Activated gamma-delta T cell treated with anti-CD3 and anti-CD28 coated beads, Interleukin-2, amount 50 U/mL, for 16 hours (primary cell): ENCODE measurements around the gene FAM216A.
A peak's percentile ranks its signal among the peaks of the same experiment; 100 is the strongest.
"Not testable (repeated sequence)": the region's sequence is repeated elsewhere in the genome, so short reads cannot be mapped to it uniquely, and the experiment has no call there.

Experiments used
- DNase-seq: peaks from one replicate; pipeline ENCODE4 v3.0.0-alpha.2; 2020; ENCODE audit warnings: low read depth

Gene FAM216A

GRCh38 chr12:110498984-110499706 is 30.5 kb downstream of the FAM216A start:
- no peak for DNase-seq

GRCh38 chr12:110501399-110501751 is 32.7 kb downstream of the FAM216A start:
- no peak for DNase-seq

- DNase-seq, result peak; percentile 98
Measured at GRCh38 chr12:110501752-110502738, 33.4 kb downstream of the FAM216A start, which contains the start of the genes RAD9B and VPS29. Gene RAD9B, plus strand, starts transcription at chr12:110502331. Its CDS starts 7 bp downstream, at chr12:110502338. Gene VPS29, minus strand, starts transcription at chr12:110502111. Its CDS starts 60 bp downstream, at chr12:110502051.

GRCh38 chr12:110503432-110503831 is 34.8 kb downstream of the FAM216A start:
- DNase-seq, result no peak

- no peak for DNase-seq
Measured at GRCh38 chr12:110505332-110505731, 36.7 kb downstream of the FAM216A start.

- no peak for DNase-seq
Measured at GRCh38 chr12:110508071-110508586, 39.5 kb downstream of the FAM216A start.

- DNase-seq, result no peak
Measured at GRCh38 chr12:110513842-110514241, 45.2 kb downstream of the FAM216A start.

GRCh38 chr12:110514363-110514762 is 45.7 kb downstream of the FAM216A start:
- no peak for DNase-seq

- no peak for DNase-seq
Measured at GRCh38 chr12:110516995-110517394, 48.4 kb downstream of the FAM216A start.

GRCh38 chr12:110518014-110518413 is 49.4 kb downstream of the FAM216A start:
- DNase-seq, result not testable (repeated sequence)

- not testable (repeated sequence) for DNase-seq
Measured at GRCh38 chr12:110520876-110521712, 52.4 kb downstream of the FAM216A start.

- DNase-seq, result no peak
Measured at GRCh38 chr12:110528277-110528839, 59.7 kb downstream of the FAM216A start.

- no peak for DNase-seq
Measured at GRCh38 chr12:110530511-110530910, 61.9 kb downstream of the FAM216A start.

- no peak for DNase-seq
Measured at GRCh38 chr12:110531741-110532333, 63.2 kb downstream of the FAM216A start.

GRCh38 chr12:110532644-110533043 is 64.0 kb downstream of the FAM216A start:
- no peak for DNase-seq

- no peak for DNase-seq
Measured at GRCh38 chr12:110533607-110534006, 65.0 kb downstream of the FAM216A start.

GRCh38 chr12:110534811-110535210 is 66.2 kb downstream of the FAM216A start:
- no peak for DNase-seq

- no peak for DNase-seq
Measured at GRCh38 chr12:110536834-110537604, 68.4 kb downstream of the FAM216A start.

- no peak for DNase-seq
Measured at GRCh38 chr12:110537605-110538409, 69.2 kb downstream of the FAM216A start.
